ENCODE measurements around the gene ZFP91.

DNA sequence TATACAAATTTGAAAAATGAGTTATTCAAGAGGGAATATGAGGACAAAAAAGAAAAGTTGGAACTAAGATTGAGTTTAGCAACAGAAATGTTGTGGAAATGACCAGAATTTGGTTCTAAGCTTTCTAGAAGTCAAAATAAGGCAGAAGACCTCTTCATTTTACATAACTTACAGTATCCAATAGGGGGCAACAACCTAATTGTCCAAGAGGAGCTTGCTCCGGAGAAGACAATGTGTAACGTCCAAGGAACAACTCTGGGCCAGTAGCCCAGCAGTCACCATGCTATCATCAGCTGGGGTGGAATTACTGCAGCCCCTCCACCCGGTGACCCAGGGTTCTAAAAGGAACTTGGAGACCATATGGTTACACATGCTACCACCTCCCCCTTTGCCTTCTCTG is 57.7 kb downstream of the ZFP91 start:
- TF ChIP-seq MAFK (IDR thresholded peaks at IDR 0.05; ENCODE audit: low read length): no peak
- TF ChIP-seq RHOXF2B (CRISPR knock-in tag; conservative IDR thresholded peaks at IDR 0.05): no peak
- TF ChIP-seq ZNF134 (CRISPR knock-in tag; conservative IDR thresholded peaks at IDR 0.05): no peak
- no peak for TF ChIP-seq PHTF2 (CRISPR knock-in tag; IDR thresholded peaks at IDR 0.05)

All from K562 (cell line).